HepG2 (cell line): Measurements from ENCODE around the gene ASB8.

ENCODE experiments used
- CCAR2 ChIP-seq: fragments of 200-400 bp; formaldehyde crosslinking; optimal IDR thresholded peaks from 2 replicates; pipeline ENCODE3; 2018; ENCODE audit warnings: low read depth, mild to moderate bottlenecking, low read length, moderate library complexity
- CTCF ChIP-seq: sonication (generic); formaldehyde crosslinking; IDR thresholded peaks from 2 replicates; pipeline ENCODE4 v1.5.0; 2020; ENCODE audit warnings: mild to moderate bottlenecking, missing genetic modification reagents, moderate library complexity
- GABPA ChIP-seq, 2 experiments: IDR thresholded peaks; 2 replicates each; pipeline ENCODE4 v1.6.1; 2011 to 2016; ENCODE audit warnings: low read depth in 2 of 2, low read length in 1 of 2, missing biosample characterization in 1 of 2, missing genetic modification characterization in 1 of 2
- MAFK ChIP-seq, 2 experiments: IDR thresholded peaks in 1 of 2; conservative IDR thresholded peaks in 1 of 2; 2 replicates each; pipeline ENCODE4 v1.6.1; 2011; ENCODE audit warnings: improper control_type of control experiment in 2 of 2, low read length in 2 of 2
- SNRNP70 ChIP-seq: fragments of 200-400 bp; formaldehyde crosslinking; IDR thresholded peaks from 2 replicates; pipeline ENCODE4 v1.6.1; 2017; ENCODE audit warnings: mild to moderate bottlenecking, low read depth, low read length, moderate library complexity
- SRF ChIP-seq: IDR thresholded peaks from 2 replicates; pipeline ENCODE4 v1.6.1; 2011; ENCODE audit warnings: mild to moderate bottlenecking, low read depth, low read length, moderate library complexity
- ZNF724P ChIP-seq: sonication (generic); formaldehyde crosslinking; IDR thresholded peaks from 2 replicates; pipeline ENCODE4 v1.8.0; 2022; ENCODE audit warnings: missing genetic modification reagents, borderline replicate concordance
- ZNF800 ChIP-seq: sonication (generic); formaldehyde crosslinking; IDR thresholded peaks from 2 replicates; pipeline ENCODE4 v1.4.0; 2020; ENCODE audit warnings: missing genetic modification reagents
- ZNF879 ChIP-seq: sonication (generic); formaldehyde crosslinking; IDR thresholded peaks from 2 replicates; pipeline ENCODE4 v1.8.1; 2023; ENCODE audit warnings: missing genetic modification reagents

GRCh38 chr12:48132826-48133225 lies 24.5 kb downstream of the ASB8 start:
- TF ChIP-seq GABPA (IDR thresholded peaks at IDR 0.05; ENCODE audit: low read depth, low read length) (no peak), GABPA (CRISPR knock-in tag; IDR thresholded peaks at IDR 0.05; ENCODE audit: low read depth) (no peak), MAFK (conservative IDR thresholded peaks at IDR 0.05 in 1 of 2, IDR thresholded peaks at IDR 0.05 in 1 of 2; ENCODE audit: low read length in 2 of 2) (no peak), ZNF879 (no peak), CCAR2 (no peak), CTCF (CRISPR knock-in tag) (no peak), SNRNP70 (no peak), ZNF800 (CRISPR knock-in tag) (no peak), SRF (no peak), ZNF724P (CRISPR knock-in tag) (no peak)
